Stomach smooth muscle (tissue), 2 donors: ENCODE data around the gene CTAGE8.
"Not testable (repeated sequence)": the region's sequence is repeated elsewhere in the genome, so short reads cannot be mapped to it uniquely, and the experiment has no call there.

Source experiments
- H3K27ac ChIP-seq: one replicate; pipeline ENCODE4 v1.7.0; 2013; ENCODE audit warnings: mild to moderate bottlenecking, low read length, inconsistent platforms
- H3K27me3 ChIP-seq, 2 donors: one replicate each; pipeline ENCODE4 v1.7.0; 2013; ENCODE audit warnings: low read length in 2 of 2; ENCODE audit not compliant: insufficient read depth in 2 of 2, control insufficient read depth in 1 of 2
- H3K36me3 ChIP-seq, 2 donors: one replicate each; pipeline ENCODE4 v1.7.0; 2013; ENCODE audit warnings: low read length in 2 of 2; ENCODE audit not compliant: control insufficient read depth in 2 of 2, insufficient read depth in 2 of 2
- H3K4me1 ChIP-seq: one replicate; pipeline ENCODE4 v1.7.0; 2013; ENCODE audit warnings: low read length; ENCODE audit not compliant: control insufficient read depth, insufficient read depth
- H3K4me3 ChIP-seq, 2 donors: one replicate each; pipeline ENCODE4 v1.7.0; 2013; ENCODE audit warnings: low read length in 2 of 2
- H3K9ac ChIP-seq, 2 donors: one replicate each; pipeline ENCODE4 v1.7.0; 2013; ENCODE audit warnings: low read length in 2 of 2, mild to moderate bottlenecking in 1 of 2
- H3K9me3 ChIP-seq, 2 donors: one replicate each; pipeline ENCODE4 v1.7.0; 2013; ENCODE audit warnings: low read length in 2 of 2; ENCODE audit not compliant: control insufficient read depth in 2 of 2
- donor health status: healthy.
- donor health status: Pancreatic carcinoma.

Gene CTAGE8

GRCh38 chr7:144269188-144269587, at the start of gene CTAGE8:
Gene CTAGE8, minus strand, starts transcription at chr7:144269288. Its CDS starts 38 bp downstream, at chr7:144269250.
- H3K9ac ChIP-seq, H3K27me3 ChIP-seq, H3K36me3 ChIP-seq, H3K4me3 ChIP-seq, H3K4me1 ChIP-seq, H3K27ac ChIP-seq, H3K9me3 ChIP-seq: not testable (repeated sequence)

GRCh38 chr7:144317537-144317936, 48.4 kb upstream of the CTAGE8 start:
- H3K27ac ChIP-seq, H3K4me3 ChIP-seq, H3K36me3 ChIP-seq, H3K9me3 ChIP-seq, H3K27me3 ChIP-seq, H3K4me1 ChIP-seq, H3K9ac ChIP-seq: not testable (repeated sequence)

GRCh38 chr7:144311872-144312469, 42.9 kb upstream of the CTAGE8 start, which contains the start of gene OR2A1:
Gene OR2A1, plus strand, starts transcription at chr7:144312419. Its CDS starts 5,706 bp downstream, at chr7:144318125.
- not testable (repeated sequence) for H3K9me3 ChIP-seq, H3K27me3 ChIP-seq, H3K4me3 ChIP-seq, H3K36me3 ChIP-seq, H3K27ac ChIP-seq, H3K4me1 ChIP-seq, H3K9ac ChIP-seq

- not testable (repeated sequence) for H3K9ac ChIP-seq, H3K27ac ChIP-seq, H3K4me1 ChIP-seq, H3K4me3 ChIP-seq, H3K36me3 ChIP-seq, H3K9me3 ChIP-seq, H3K27me3 ChIP-seq
Measured at GRCh38 chr7:144311218-144311617, 42.1 kb upstream of the CTAGE8 start.

GRCh38 chr7:144309702-144310101, 40.6 kb upstream of the CTAGE8 start:
- not testable (repeated sequence) for H3K4me3 ChIP-seq, H3K27ac ChIP-seq, H3K9me3 ChIP-seq, H3K4me1 ChIP-seq, H3K27me3 ChIP-seq, H3K36me3 ChIP-seq, H3K9ac ChIP-seq

- H3K4me1 ChIP-seq, H3K9ac ChIP-seq, H3K4me3 ChIP-seq, H3K9me3 ChIP-seq, H3K36me3 ChIP-seq, H3K27ac ChIP-seq, H3K27me3 ChIP-seq: not testable (repeated sequence)
Measured at GRCh38 chr7:144305156-144305555, 36.1 kb upstream of the CTAGE8 start.

GRCh38 chr7:144303607-144304006, 34.5 kb upstream of the CTAGE8 start:
- H3K4me3 ChIP-seq, H3K27ac ChIP-seq, H3K36me3 ChIP-seq, H3K27me3 ChIP-seq, H3K9ac ChIP-seq, H3K9me3 ChIP-seq, H3K4me1 ChIP-seq: not testable (repeated sequence)

GRCh38 chr7:144302578-144303303, 33.7 kb upstream of the CTAGE8 start:
- not testable (repeated sequence) for H3K9ac ChIP-seq, H3K4me3 ChIP-seq, H3K27me3 ChIP-seq, H3K9me3 ChIP-seq, H3K4me1 ChIP-seq, H3K36me3 ChIP-seq, H3K27ac ChIP-seq

GRCh38 chr7:144293794-144294499, 24.9 kb upstream of the CTAGE8 start:
- H3K4me3 ChIP-seq, H3K4me1 ChIP-seq, H3K9ac ChIP-seq, H3K27ac ChIP-seq, H3K27me3 ChIP-seq, H3K36me3 ChIP-seq, H3K9me3 ChIP-seq: not testable (repeated sequence)

GRCh38 chr7:144292384-144293161, 23.5 kb upstream of the CTAGE8 start:
- H3K4me3 ChIP-seq, H3K9ac ChIP-seq, H3K36me3 ChIP-seq, H3K9me3 ChIP-seq, H3K27me3 ChIP-seq, H3K27ac ChIP-seq, H3K4me1 ChIP-seq: not testable (repeated sequence)
